H1 (cell line): ENCODE results near the gene ZNF100. TPM values are rescaled to one million over a fixed set of nuclear protein-coding genes. Genes with fewer than 3 reads are reported as not detected.
"Not testable (repeated sequence)": the region's sequence is repeated elsewhere in the genome, so short reads cannot be mapped to it uniquely, and the experiment has no call there.

Source experiments
- CTCF ChIA-PET: fragments of 300-600 bp; sonication (Branson Sonifier 250); formaldehyde crosslinking; loops from one replicate; lab custom pipeline; 2021; ENCODE audit not compliant: partially characterized antibody; lab: Charles Lee
- POLR2A ChIA-PET: fragments of 300-600 bp; sonication (Branson Sonifier 250); formaldehyde crosslinking; loops from one replicate; lab custom pipeline; 2021; ENCODE audit warnings: inconsistent platforms; ENCODE audit not compliant: partially characterized antibody; lab: Charles Lee
- DNase-seq, 2 experiments: peaks; one replicate each; pipeline versions ENCODE4 v3.0.0 to v3.0.0-alpha.2; 2010 to 2022; ENCODE audit warnings: low spot score in 2 of 2, low read depth in 1 of 2, mixed read lengths in 1 of 2
- FAIRE-seq: peaks from 2 replicates; lab custom pipeline; 2011; peaks lifted over from hg19 to GRCh38; lab: Jason Lieb, UNC
- H2AFZ ChIP-seq: 2 replicates; pipeline ENCODE4 v1.8.1; 2012; ENCODE audit warnings: low read length, inconsistent platforms
- H2AK5ac ChIP-seq: 2 replicates; pipeline ENCODE4 v1.6.1; 2013; ENCODE audit warnings: low read depth, low read length
- H2BK120ac ChIP-seq: replicated peaks from 2 replicates; pipeline ENCODE3; 2013; ENCODE audit warnings: low read depth, low read length, inconsistent platforms
- H2BK12ac ChIP-seq: 2 replicates; pipeline ENCODE4 v1.6.1; 2013; ENCODE audit warnings: low read depth, low read length
- H2BK15ac ChIP-seq: 2 replicates; pipeline ENCODE4 v1.6.1; 2013; ENCODE audit warnings: low read length
- H2BK20ac ChIP-seq: 2 replicates; pipeline ENCODE4 v1.6.1; 2013; ENCODE audit warnings: low read length
- H2BK5ac ChIP-seq: 2 replicates; pipeline ENCODE4 v1.6.1; 2013; ENCODE audit warnings: low read depth, low read length
- H3K14ac ChIP-seq: 2 replicates; pipeline ENCODE4 v1.6.1; 2013; ENCODE audit warnings: inconsistent platforms; ENCODE audit not compliant: insufficient read length
- H3K18ac ChIP-seq: 2 replicates; pipeline ENCODE4 v1.6.1; 2013; ENCODE audit warnings: low read length; ENCODE audit errors: extremely low read depth
- H3K23ac ChIP-seq: 2 replicates; pipeline ENCODE4 v1.6.1; 2013; ENCODE audit warnings: inconsistent platforms; ENCODE audit not compliant: insufficient read length
- H3K23me2 ChIP-seq: 2 replicates; pipeline ENCODE4 v1.6.1; 2013; ENCODE audit warnings: low read depth, low read length
- H3K27ac ChIP-seq: 2 replicates; pipeline ENCODE4 v1.6.1; 2011; ENCODE audit warnings: low read depth, low read length, inconsistent platforms
- H3K27me3 ChIP-seq, 4 experiments: replicated peaks in 1 of 4; 1 replicate in 1 of 4; 2 replicates in 3 of 4; pipeline versions ENCODE4 v1.6.1 to v1.8.1; 2011 to 2013; ENCODE audit warnings: low read length in 3 of 4, mild to moderate bottlenecking in 3 of 4, inconsistent platforms in 2 of 4, mixed read lengths in 2 of 4, moderate library complexity in 1 of 4; ENCODE audit not compliant: control insufficient read depth in 3 of 4, insufficient read depth in 3 of 4; ENCODE audit errors: extremely low read depth in 1 of 4
- H3K36me3 ChIP-seq, 4 experiments: 2 replicates each; pipeline versions ENCODE4 v1.6.1 to v1.8.1; 2011 to 2013; ENCODE audit warnings: mild to moderate bottlenecking in 4 of 4, low read length in 3 of 4, moderate library complexity in 2 of 4, control low read depth in 1 of 4, inconsistent platforms in 1 of 4; ENCODE audit not compliant: insufficient read depth in 4 of 4, control insufficient read depth in 2 of 4
- H3K4ac ChIP-seq: replicated peaks from 2 replicates; pipeline ENCODE3; 2013; ENCODE audit warnings: low read length, low read depth, mixed read lengths, inconsistent platforms; ENCODE audit not compliant: insufficient read length
- H3K4me1 ChIP-seq, 4 experiments: replicated peaks in 1 of 4; 1 replicate in 1 of 4; 2 replicates in 3 of 4; pipeline versions ENCODE4 v1.6.1 to v1.8.1; 2011 to 2013; ENCODE audit warnings: low read length in 3 of 4, inconsistent platforms in 2 of 4, mixed read lengths in 1 of 4; ENCODE audit not compliant: insufficient read depth in 4 of 4, control insufficient read depth in 3 of 4
- H3K4me2 ChIP-seq, 2 experiments: 2 replicates each; pipeline versions ENCODE4 v1.6.1 to v1.8.1; 2011 to 2013; ENCODE audit warnings: low read depth in 2 of 2, low read length in 2 of 2, control low read depth in 1 of 2, inconsistent platforms in 1 of 2, mild to moderate bottlenecking in 1 of 2; ENCODE audit not compliant: insufficient read depth in 1 of 2
- H3K4me3 ChIP-seq, 4 experiments: fragments of 200-600, 300-600 bp in 1 of 4; sonication (generic), shearing (Covaris generic), sonication (Bioruptor Twin) in 1 of 4; 2 replicates each; pipeline versions ENCODE4 v1.5.1 to v1.8.1; 2011 to 2016; ENCODE audit warnings: low read length in 4 of 4, low read depth in 3 of 4, control low read depth in 2 of 4, inconsistent platforms in 2 of 4, mild to moderate bottlenecking in 2 of 4, mixed read lengths in 1 of 4, moderate library complexity in 1 of 4; ENCODE audit not compliant: insufficient read depth in 2 of 4; ENCODE audit errors: extremely low read depth in 1 of 4
- H3K56ac ChIP-seq: replicated peaks from 2 replicates; pipeline ENCODE3; 2013; ENCODE audit warnings: low read depth, mild to moderate bottlenecking, mixed read lengths, low read length, inconsistent platforms; ENCODE audit not compliant: insufficient read length
- H3K79me1 ChIP-seq: 2 replicates; pipeline ENCODE4 v1.6.1; 2013; ENCODE audit warnings: low read depth, low read length, control low read depth
- H3K79me2 ChIP-seq, 2 experiments: 2 replicates each; pipeline versions ENCODE4 v1.6.1 to v1.8.1; 2012 to 2013; ENCODE audit warnings: low read length in 2 of 2, mild to moderate bottlenecking in 2 of 2, inconsistent platforms in 1 of 2; ENCODE audit not compliant: insufficient read depth in 2 of 2, control insufficient read depth in 1 of 2
- H3K9ac ChIP-seq, 4 experiments: replicated peaks in 1 of 4; 1 replicate in 1 of 4; 2 replicates in 3 of 4; pipeline versions ENCODE4 v1.6.1 to v1.8.1; 2011 to 2013; ENCODE audit warnings: low read depth in 3 of 4, low read length in 3 of 4, control low read depth in 2 of 4, mild to moderate bottlenecking in 2 of 4, moderate library complexity in 2 of 4, inconsistent platforms in 1 of 4; ENCODE audit errors: extremely low read depth in 1 of 4
- H3K9me3 ChIP-seq, 2 experiments: 2 replicates each; pipeline versions ENCODE4 v1.6.1 to v1.8.1; 2012 to 2013; ENCODE audit warnings: mild to moderate bottlenecking in 2 of 2, moderate library complexity in 2 of 2, control low read depth in 1 of 2, inconsistent platforms in 1 of 2, low read depth in 1 of 2, low read length in 1 of 2, mixed read lengths in 1 of 2; ENCODE audit not compliant: insufficient read depth in 2 of 2
- H4K20me1 ChIP-seq, 2 experiments: replicated peaks in 1 of 2; 2 replicates each; pipeline versions ENCODE3 to v1.8.1; 2011 to 2013; ENCODE audit warnings: inconsistent platforms in 2 of 2, low read length in 2 of 2, mild to moderate bottlenecking in 1 of 2; ENCODE audit not compliant: insufficient read depth in 2 of 2, control insufficient read depth in 1 of 2
- H4K5ac ChIP-seq: 2 replicates; pipeline ENCODE4 v1.6.1; 2013; ENCODE audit warnings: low read length, low read depth, mixed read lengths, inconsistent platforms; ENCODE audit not compliant: insufficient read length
- H4K8ac ChIP-seq: 2 replicates; pipeline ENCODE4 v1.8.0; 2013; ENCODE audit warnings: mild to moderate bottlenecking, moderate library complexity, low read length, inconsistent platforms; ENCODE audit not compliant: insufficient read depth; ENCODE audit errors: extremely low read depth
- H4K91ac ChIP-seq: replicated peaks from 2 replicates; pipeline ENCODE3; 2013; ENCODE audit warnings: low read length, mixed read lengths, inconsistent platforms; ENCODE audit not compliant: insufficient read length
- ZNF274 ChIP-seq: IDR thresholded peaks from 2 replicates; pipeline ENCODE4 v1.7.0; 2012; ENCODE audit warnings: low read length, borderline replicate concordance; ENCODE audit errors: extremely low read depth
- WGBS, 2 experiments: shearing (Covaris generic) in 1 of 2; methylation state at CpG; one replicate each; pipeline versions ENCODE4 v1.1.6 to v1.1.7; 2013 to 2015; ENCODE audit warnings: low lambda C conversion rate in 2 of 2, mixed read lengths in 2 of 2, inconsistent platforms in 1 of 2, low coverage in 1 of 2, missing lambda C conversion rate in 1 of 2; ENCODE audit not compliant: insufficient replicate concordance in 2 of 2, insufficient coverage in 1 of 2, insufficient read length in 1 of 2; ENCODE audit errors: extremely low coverage in 1 of 2, missing lambda C conversion rate in 1 of 2; 5-methylcytosine and 5-hydroxymethylcytosine counted together
- polyA plus RNA-seq, 7 experiments: library from polyadenylated mRNA; depleted of rRNA in 3 of 7; stranded (reverse) in 5 of 7; unstranded in 2 of 7; fragments of >200 nt in 5 of 7; fragments of 200-250 nt in 2 of 7; gene quantifications; 1 replicate in 5 of 7; 2 replicates in 1 of 7; 4 replicates in 1 of 7; pipeline versions ENCODE4 v1.2.1 to v1.2.3, GENCODE V29; 2011 to 2013; ENCODE audit warnings: missing spikeins in 2 of 7, mixed read lengths in 2 of 7
- total RNA-seq: library from RNA; stranded (reverse); fragmentation: NEBNext Ultra II Directional; extraction: Animal tissue kit (Norgen Biotek cat#: 25700); gene quantifications from 2 replicates; pipeline ENCODE4 v1.2.1, GENCODE V29; 2021

ZNF100 gene
- total and polyA plus RNA-seq, 2 of the 8 experiments (the other 6 are each of a cell fraction or from before 2014, with no cell fraction given), result 4.9 to 30.8 TPM

DNA sequence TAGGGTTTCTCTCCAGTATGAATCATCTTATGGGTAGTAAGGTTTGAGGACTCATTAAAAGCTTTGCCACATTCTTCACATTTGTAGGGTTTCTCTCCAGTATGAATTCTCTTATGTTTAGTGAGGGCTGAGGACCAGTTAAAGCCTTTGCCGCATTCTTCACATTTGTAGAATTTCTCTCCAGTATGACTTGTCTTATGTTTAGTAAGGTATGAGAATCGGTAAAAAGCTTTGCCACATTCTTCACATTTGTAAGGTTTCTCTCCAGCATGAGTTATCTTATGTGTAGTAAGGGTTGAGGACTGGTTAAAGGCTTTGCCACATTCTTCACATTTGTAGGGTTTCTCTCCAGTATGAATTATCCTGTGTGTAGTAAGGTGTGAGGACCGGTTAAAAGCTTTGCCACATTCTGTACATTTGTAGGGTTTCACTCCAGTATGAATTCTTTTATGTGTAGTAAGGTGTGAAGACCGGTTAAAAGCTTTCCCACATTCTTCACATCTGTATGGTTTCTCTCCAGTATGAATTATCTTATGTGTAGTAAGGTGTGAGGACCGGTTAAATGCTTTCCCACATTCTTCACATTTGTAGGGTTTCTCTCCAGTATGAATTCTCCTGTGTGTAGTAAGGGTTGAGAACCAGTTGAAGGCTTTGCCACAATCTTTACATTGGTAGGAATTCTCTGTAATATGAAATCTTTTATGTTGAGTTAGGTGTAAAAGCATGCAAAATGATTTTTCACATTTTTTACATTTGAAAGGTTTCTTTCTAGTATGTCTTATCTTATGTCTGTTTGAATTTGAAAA, 40.2 kb downstream of the ZNF100 start:
- H3K79me2 ChIP-seq, H4K20me1 ChIP-seq, CTCF ChIA-PET, H3K23ac ChIP-seq, H3K9ac ChIP-seq, H3K27me3 ChIP-seq, H2AFZ ChIP-seq, FAIRE-seq, H3K27ac ChIP-seq, H2AK5ac ChIP-seq, H4K5ac ChIP-seq, H2BK120ac ChIP-seq, H3K56ac ChIP-seq, H3K14ac ChIP-seq, DNase-seq, H3K79me1 ChIP-seq, H3K4me2 ChIP-seq, H3K23me2 ChIP-seq, H3K4me1 ChIP-seq, H3K4me3 ChIP-seq, H4K8ac ChIP-seq, H3K4ac ChIP-seq, H2BK5ac ChIP-seq, H2BK12ac ChIP-seq, H2BK15ac ChIP-seq, H2BK20ac ChIP-seq, H4K91ac ChIP-seq, POLR2A ChIA-PET, H3K18ac ChIP-seq: not testable (repeated sequence)
- H3K9me3 ChIP-seq, result peaks cover 20 to 24% of the 10 kb centered on the region in 2 experiments
- peaks cover 3 to 55% (median 28%) of the 10 kb centered on the region in 4 experiments; a peak in 7 of 8 replicates for H3K36me3 ChIP-seq
- peak; percentile 83 for TF ChIP-seq ZNF274
- WGBS, 2 experiments, result 98% methylated on average over 5 of the region's 5 CpGs; no CpG with 5 or more reads in 1 of the 2 experiments
